ENCODE data around the gene HTRA1. TPM values are rescaled to one million over a fixed set of nuclear protein-coding genes. Genes with fewer than 3 reads are reported as not detected.

Gene HTRA1
- total and polyA plus RNA-seq, 2 of the 4 experiments (the other 2 are of a cell fraction) = 28.5 to 108 TPM

GRCh38 chr10:122477436-122477835, 16.1 kb downstream of the HTRA1 start:
- H3K9me3 ChIP-seq (ENCODE audit: control insufficient read depth, insufficient read depth, low read length) = no peaks in the 10 kb centered on the region
- H4K5ac ChIP-seq (ENCODE audit: low read depth, low read length) = no peak overlapping the region
- peaks cover 16% of the 10 kb centered on the region for H3K4me1 ChIP-seq (ENCODE audit: control insufficient read depth, insufficient read depth, low read length)
- no peak for DNase-seq
- H2AK5ac ChIP-seq (ENCODE audit: low read depth, low read length) = no peak overlapping the region
- H4K91ac ChIP-seq (ENCODE audit: insufficient read depth, low read depth, low read length) = no peak overlapping the region
- H4K8ac ChIP-seq (ENCODE audit: low read depth in 2 of 2, low read length in 2 of 2) = no peak overlapping the region
- H2BK120ac ChIP-seq (ENCODE audit: low read depth, low read length) = no peak overlapping the region
- intact Hi-C loops (cut with micrococcal nuclease) (no loop called here), dilution Hi-C loops (cut with HindIII; ENCODE audit: low sequenced_read_pairs, unreplicated experiment) (no loop called here), in situ Hi-C loops (cut with MboI; ENCODE audit: low sequenced_read_pairs) (no loop called here)
- CTCF ChIA-PET = no interaction called here
- POLR2A ChIA-PET (ENCODE audit: unreplicated experiment) = no interaction called here
- no peak overlapping the region for H2BK15ac ChIP-seq (ENCODE audit: low read depth, low read length)
- peak overlapping the region; percentile 53 for H2AK9ac ChIP-seq (replicated peaks; ENCODE audit: low read depth, low read length, poor library complexity)
- H3K9ac ChIP-seq (ENCODE audit: low read depth, low read length) = no peak overlapping the region; the same call in 1 of the 2 replicates
- no peak overlapping the region for H3K4me3 ChIP-seq (ENCODE audit: insufficient read depth, low read depth, low read length)
- H4K20me1 ChIP-seq (ENCODE audit: insufficient read depth, low read length) = no peaks in the 10 kb centered on the region; the same call in 1 of the 2 replicates
- H3K9me1 ChIP-seq (ENCODE audit: insufficient read depth, low read length) = peaks cover 3% of the 10 kb centered on the region; the same call in 1 of the 2 replicates
- no peak overlapping the region for H2BK5ac ChIP-seq (ENCODE audit: low read depth, low read length, poor library complexity, severe bottlenecking)
- no peak overlapping the region for H3K27ac ChIP-seq (ENCODE audit: insufficient read depth, low read length)
- no peak overlapping the region for H3K56ac ChIP-seq (ENCODE audit: extremely low read depth, insufficient read depth, low read length)
- no peak overlapping the region for H3K23ac ChIP-seq (ENCODE audit: low read depth, low read length)
- H3K36me3 ChIP-seq (ENCODE audit: control insufficient read depth, insufficient read depth, low read length) = no peaks in the 10 kb centered on the region
- no peak overlapping the region for H3K14ac ChIP-seq (replicated peaks; ENCODE audit: low read depth, low read length)
- H3K4ac ChIP-seq (ENCODE audit: low read depth, low read length) = no peak overlapping the region
- no peaks in the 10 kb centered on the region for H3K27me3 ChIP-seq (ENCODE audit: control insufficient read depth, insufficient read depth, low read length)
- TF ChIP-seq SMC3 (IDR thresholded peaks at IDR 0.05; ENCODE audit: low read depth, low read length) = no peak
- no peak for TF ChIP-seq MAFK (IDR thresholded peaks at IDR 0.05; ENCODE audit: low read depth, low read length)
- TF ChIP-seq, protein P1, sequence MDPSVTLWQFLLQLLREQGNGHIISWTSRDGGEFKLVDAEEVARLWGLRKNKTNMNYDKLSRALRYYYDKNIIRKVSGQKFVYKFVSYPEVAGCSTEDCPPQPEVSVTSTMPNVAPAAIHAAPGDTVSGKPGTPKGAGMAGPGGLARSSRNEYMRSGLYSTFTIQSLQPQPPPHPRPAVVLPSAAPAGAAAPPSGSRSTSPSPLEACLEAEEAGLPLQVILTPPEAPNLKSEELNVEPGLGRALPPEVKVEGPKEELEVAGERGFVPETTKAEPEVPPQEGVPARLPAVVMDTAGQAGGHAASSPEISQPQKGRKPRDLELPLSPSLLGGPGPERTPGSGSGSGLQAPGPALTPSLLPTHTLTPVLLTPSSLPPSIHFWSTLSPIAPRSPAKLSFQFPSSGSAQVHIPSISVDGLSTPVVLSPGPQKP (IDR thresholded peaks at IDR 0.05; ENCODE audit: borderline replicate concordance, low read depth, low read length) = no peak
- no peak for TF ChIP-seq MAZ (IDR thresholded peaks at IDR 0.05; ENCODE audit: borderline replicate concordance, low read depth, low read length)
- TF ChIP-seq RAD21 (IDR thresholded peaks at IDR 0.05; ENCODE audit: low read length) = no peak
- no peak for TF ChIP-seq POLR2A (IDR thresholded peaks at IDR 0.05; ENCODE audit: low read depth, low read length)
- TF ChIP-seq NFE2L2 (IDR thresholded peaks at IDR 0.05; ENCODE audit: low read depth, low read length) = no peak
- TF ChIP-seq MXI1 (IDR thresholded peaks at IDR 0.05; ENCODE audit: borderline replicate concordance, low read depth, low read length) = no peak
- no peak for TF ChIP-seq CHD1 (IDR thresholded peaks at IDR 0.05; ENCODE audit: low read depth, low read length)
- TF ChIP-seq, protein P2, sequence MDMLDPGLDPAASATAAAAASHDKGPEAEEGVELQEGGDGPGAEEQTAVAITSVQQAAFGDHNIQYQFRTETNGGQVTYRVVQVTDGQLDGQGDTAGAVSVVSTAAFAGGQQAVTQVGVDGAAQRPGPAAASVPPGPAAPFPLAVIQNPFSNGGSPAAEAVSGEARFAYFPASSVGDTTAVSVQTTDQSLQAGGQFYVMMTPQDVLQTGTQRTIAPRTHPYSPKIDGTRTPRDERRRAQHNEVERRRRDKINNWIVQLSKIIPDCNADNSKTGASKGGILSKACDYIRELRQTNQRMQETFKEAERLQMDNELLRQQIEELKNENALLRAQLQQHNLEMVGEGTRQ (IDR thresholded peaks at IDR 0.05; ENCODE audit: low read depth, low read length) = no peak
- TF ChIP-seq, protein P3, sequence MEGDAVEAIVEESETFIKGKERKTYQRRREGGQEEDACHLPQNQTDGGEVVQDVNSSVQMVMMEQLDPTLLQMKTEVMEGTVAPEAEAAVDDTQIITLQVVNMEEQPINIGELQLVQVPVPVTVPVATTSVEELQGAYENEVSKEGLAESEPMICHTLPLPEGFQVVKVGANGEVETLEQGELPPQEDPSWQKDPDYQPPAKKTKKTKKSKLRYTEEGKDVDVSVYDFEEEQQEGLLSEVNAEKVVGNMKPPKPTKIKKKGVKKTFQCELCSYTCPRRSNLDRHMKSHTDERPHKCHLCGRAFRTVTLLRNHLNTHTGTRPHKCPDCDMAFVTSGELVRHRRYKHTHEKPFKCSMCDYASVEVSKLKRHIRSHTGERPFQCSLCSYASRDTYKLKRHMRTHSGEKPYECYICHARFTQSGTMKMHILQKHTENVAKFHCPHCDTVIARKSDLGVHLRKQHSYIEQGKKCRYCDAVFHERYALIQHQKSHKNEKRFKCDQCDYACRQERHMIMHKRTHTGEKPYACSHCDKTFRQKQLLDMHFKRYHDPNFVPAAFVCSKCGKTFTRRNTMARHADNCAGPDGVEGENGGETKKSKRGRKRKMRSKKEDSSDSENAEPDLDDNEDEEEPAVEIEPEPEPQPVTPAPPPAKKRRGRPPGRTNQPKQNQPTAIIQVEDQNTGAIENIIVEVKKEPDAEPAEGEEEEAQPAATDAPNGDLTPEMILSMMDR (conservative IDR thresholded peaks at IDR 0.05; ENCODE audit: low read depth, low read length) = no peak
- TF ChIP-seq FOS (IDR thresholded peaks at IDR 0.05; ENCODE audit: low read depth, low read length) = no peak
- no peak overlapping the region for H2BK20ac ChIP-seq (ENCODE audit: low read depth, low read length)
- 76% methylated on average over 4 of the region's 5 CpGs; no CpG with 5 or more reads in 1 of the 2 experiments for WGBS, 2 experiments (ENCODE audit: extremely low coverage in 2 of 2, insufficient read length in 1 of 2)
- no peak overlapping the region for H3K18ac ChIP-seq (ENCODE audit: low read depth, low read length)
- no TSS peak for BruUV-seq (replicated peaks)
- H3K4me2 ChIP-seq (ENCODE audit: low read depth, low read length) = no peak overlapping the region
- H3K79me1 ChIP-seq (ENCODE audit: low read depth in 1 of 2, low read length in 2 of 2) = peaks cover 4 to 11% of the 10 kb centered on the region in 2 experiments; a peak in 2 of 4 replicates
- no peak overlapping the region for H2AFZ ChIP-seq (replicated peaks; ENCODE audit: low read length, poor library complexity)
- no peak for ATAC-seq (ENCODE audit: low read depth)

Data from IMR-90 (cell line).